SK-N-SH treated with all-trans-retinoic acid at 6 μM for 48 hours (cell line): Measurements from ENCODE around the gene ETS1.

ENCODE experiments used
- BACH2 ChIP-seq: fragments of 250-450 bp; sonication (Bioruptor Pico); IDR thresholded peaks from 2 replicates; pipeline ENCODE4 v1.9.0; 2021; ENCODE audit warnings: mild to moderate bottlenecking, borderline replicate concordance
- CSDC2 ChIP-seq: fragments of 250-450 bp; sonication (Bioruptor Pico); IDR thresholded peaks from 2 replicates; pipeline ENCODE4 v1.5.0; 2020; ENCODE audit warnings: mild to moderate bottlenecking, moderate library complexity
- GLIS3 ChIP-seq: fragments of 250-450 bp; sonication (Bioruptor Pico); IDR thresholded peaks from 2 replicates; pipeline ENCODE4 v1.5.0; 2020; ENCODE audit warnings: mild to moderate bottlenecking, moderate library complexity
- RARB ChIP-seq: fragments of 250-450 bp; sonication (Bioruptor Pico); IDR thresholded peaks from 2 replicates; pipeline ENCODE4 v1.8.0; 2021; ENCODE audit warnings: mild to moderate bottlenecking, moderate library complexity
- SNAI2 ChIP-seq: fragments of 250-450 bp; sonication (Bioruptor Pico); IDR thresholded peaks from 2 replicates; pipeline ENCODE4 v1.5.0; 2020; ENCODE audit warnings: mild to moderate bottlenecking, moderate library complexity
- ZNF565 ChIP-seq: fragments of 450-650 bp; formaldehyde crosslinking; conservative IDR thresholded peaks from 2 replicates; pipeline ENCODE4 v1.5.0; 2020; ENCODE audit warnings: low read depth, mild to moderate bottlenecking, moderate library complexity
- TF ChIP-seq, protein P1 (sequence below): fragments of 250-450 bp; sonication (Bioruptor Pico); IDR thresholded peaks from 2 replicates; pipeline ENCODE4 v1.5.1; 2020; ENCODE audit warnings: low read depth, mild to moderate bottlenecking, moderate library complexity
- TF ChIP-seq, protein P2 (sequence below): fragments of 250-450 bp; sonication (Bioruptor Pico); IDR thresholded peaks from 2 replicates; pipeline ENCODE4 v1.8.0; 2020; ENCODE audit warnings: mild to moderate bottlenecking, moderate library complexity, borderline replicate concordance
- TF ChIP-seq, protein P3 (sequence below): fragments of 250-450 bp; sonication (Bioruptor Pico); IDR thresholded peaks from 2 replicates; pipeline ENCODE4 v1.5.0; 2020; ENCODE audit warnings: mild to moderate bottlenecking, moderate library complexity

GRCh38 chr11:128609785-128610184 lies 22.4 kb upstream of the ETS1 start:
- TF ChIP-seq GLIS3 (CRISPR knock-in tag) (no peak), RARB (CRISPR knock-in tag) (no peak), CSDC2 (CRISPR knock-in tag) (no peak), BACH2 (CRISPR knock-in tag) (no peak), ZNF565 (no peak), SNAI2 (CRISPR knock-in tag) (no peak)
- TF ChIP-seq, protein P1, sequence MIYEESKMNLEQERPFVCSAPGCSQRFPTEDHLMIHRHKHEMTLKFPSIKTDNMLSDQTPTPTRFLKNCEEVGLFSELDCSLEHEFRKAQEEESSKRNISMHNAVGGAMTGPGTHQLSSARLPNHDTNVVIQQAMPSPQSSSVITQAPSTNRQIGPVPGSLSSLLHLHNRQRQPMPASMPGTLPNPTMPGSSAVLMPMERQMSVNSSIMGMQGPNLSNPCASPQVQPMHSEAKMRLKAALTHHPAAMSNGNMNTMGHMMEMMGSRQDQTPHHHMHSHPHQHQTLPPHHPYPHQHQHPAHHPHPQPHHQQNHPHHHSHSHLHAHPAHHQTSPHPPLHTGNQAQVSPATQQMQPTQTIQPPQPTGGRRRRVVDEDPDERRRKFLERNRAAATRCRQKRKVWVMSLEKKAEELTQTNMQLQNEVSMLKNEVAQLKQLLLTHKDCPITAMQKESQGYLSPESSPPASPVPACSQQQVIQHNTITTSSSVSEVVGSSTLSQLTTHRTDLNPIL (CRISPR knock-in tag), result no peak
- TF ChIP-seq, protein P2, sequence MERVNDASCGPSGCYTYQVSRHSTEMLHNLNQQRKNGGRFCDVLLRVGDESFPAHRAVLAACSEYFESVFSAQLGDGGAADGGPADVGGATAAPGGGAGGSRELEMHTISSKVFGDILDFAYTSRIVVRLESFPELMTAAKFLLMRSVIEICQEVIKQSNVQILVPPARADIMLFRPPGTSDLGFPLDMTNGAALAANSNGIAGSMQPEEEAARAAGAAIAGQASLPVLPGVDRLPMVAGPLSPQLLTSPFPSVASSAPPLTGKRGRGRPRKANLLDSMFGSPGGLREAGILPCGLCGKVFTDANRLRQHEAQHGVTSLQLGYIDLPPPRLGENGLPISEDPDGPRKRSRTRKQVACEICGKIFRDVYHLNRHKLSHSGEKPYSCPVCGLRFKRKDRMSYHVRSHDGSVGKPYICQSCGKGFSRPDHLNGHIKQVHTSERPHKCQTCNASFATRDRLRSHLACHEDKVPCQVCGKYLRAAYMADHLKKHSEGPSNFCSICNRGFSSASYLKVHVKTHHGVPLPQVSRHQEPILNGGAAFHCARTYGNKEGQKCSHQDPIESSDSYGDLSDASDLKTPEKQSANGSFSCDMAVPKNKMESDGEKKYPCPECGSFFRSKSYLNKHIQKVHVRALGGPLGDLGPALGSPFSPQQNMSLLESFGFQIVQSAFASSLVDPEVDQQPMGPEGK, result no peak
- TF ChIP-seq, protein P3, sequence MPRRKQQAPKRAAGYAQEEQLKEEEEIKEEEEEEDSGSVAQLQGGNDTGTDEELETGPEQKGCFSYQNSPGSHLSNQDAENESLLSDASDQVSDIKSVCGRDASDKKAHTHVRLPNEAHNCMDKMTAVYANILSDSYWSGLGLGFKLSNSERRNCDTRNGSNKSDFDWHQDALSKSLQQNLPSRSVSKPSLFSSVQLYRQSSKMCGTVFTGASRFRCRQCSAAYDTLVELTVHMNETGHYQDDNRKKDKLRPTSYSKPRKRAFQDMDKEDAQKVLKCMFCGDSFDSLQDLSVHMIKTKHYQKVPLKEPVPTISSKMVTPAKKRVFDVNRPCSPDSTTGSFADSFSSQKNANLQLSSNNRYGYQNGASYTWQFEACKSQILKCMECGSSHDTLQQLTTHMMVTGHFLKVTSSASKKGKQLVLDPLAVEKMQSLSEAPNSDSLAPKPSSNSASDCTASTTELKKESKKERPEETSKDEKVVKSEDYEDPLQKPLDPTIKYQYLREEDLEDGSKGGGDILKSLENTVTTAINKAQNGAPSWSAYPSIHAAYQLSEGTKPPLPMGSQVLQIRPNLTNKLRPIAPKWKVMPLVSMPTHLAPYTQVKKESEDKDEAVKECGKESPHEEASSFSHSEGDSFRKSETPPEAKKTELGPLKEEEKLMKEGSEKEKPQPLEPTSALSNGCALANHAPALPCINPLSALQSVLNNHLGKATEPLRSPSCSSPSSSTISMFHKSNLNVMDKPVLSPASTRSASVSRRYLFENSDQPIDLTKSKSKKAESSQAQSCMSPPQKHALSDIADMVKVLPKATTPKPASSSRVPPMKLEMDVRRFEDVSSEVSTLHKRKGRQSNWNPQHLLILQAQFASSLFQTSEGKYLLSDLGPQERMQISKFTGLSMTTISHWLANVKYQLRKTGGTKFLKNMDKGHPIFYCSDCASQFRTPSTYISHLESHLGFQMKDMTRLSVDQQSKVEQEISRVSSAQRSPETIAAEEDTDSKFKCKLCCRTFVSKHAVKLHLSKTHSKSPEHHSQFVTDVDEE (CRISPR knock-in tag), result no peak
